Epithelial cell of esophagus (primary cell): ENCODE data around the gene PARD3.
A peak's percentile ranks its signal among the peaks of the same experiment; 100 is the strongest.

Source experiments
- DNase-seq: peaks from one replicate; pipeline ENCODE4 v3.0.0; 2010; ENCODE audit warnings: low read depth
- H3K4me3 ChIP-seq: 2 replicates; pipeline ENCODE4 v1.5.1; 2011; ENCODE audit warnings: mild to moderate bottlenecking, low read length, control low read depth
- TF ChIP-seq, protein P1 (sequence below): IDR thresholded peaks from 2 replicates; pipeline ENCODE4 v1.5.1; 2011; ENCODE audit warnings: low read depth, mild to moderate bottlenecking, low read length, control low read depth, inconsistent platforms; ENCODE audit not compliant: insufficient read depth; ENCODE audit errors: missing control alignments

Gene PARD3

DNA sequence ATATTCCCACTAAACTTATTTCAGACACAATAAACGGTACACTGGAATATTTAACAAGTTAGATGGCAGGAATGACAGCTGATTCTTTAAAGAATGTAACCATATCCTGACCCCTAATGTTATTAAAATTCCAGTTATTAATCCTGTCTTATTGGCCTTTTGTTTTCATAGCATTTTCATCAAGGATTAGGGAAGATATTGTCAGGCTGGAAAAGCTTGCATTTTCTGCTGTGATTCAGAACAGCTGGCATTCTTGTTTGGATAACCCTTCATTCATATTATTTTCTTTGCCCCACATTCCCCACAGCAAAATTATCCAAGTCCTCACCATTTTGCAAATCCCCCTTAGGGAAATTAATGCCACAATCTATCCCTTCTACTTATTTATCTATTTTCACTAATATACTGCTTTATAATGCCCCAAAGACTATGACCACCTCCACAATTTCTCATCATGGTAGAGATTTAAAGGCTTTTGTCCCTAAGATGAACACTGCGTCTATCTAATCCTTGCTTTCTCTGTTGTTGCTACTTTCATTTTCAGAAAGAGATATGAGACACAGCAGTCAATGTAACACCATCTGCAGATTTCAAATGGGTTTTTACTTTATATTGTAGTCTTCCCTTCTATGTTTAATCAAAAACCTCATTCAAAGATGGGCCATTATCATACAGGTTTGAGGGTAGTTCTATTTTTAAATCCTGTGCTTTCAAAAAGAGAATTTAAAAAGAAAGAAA lies 475.1 kb downstream of the PARD3 start:
- no peak for DNase-seq
- TF ChIP-seq, protein P1, sequence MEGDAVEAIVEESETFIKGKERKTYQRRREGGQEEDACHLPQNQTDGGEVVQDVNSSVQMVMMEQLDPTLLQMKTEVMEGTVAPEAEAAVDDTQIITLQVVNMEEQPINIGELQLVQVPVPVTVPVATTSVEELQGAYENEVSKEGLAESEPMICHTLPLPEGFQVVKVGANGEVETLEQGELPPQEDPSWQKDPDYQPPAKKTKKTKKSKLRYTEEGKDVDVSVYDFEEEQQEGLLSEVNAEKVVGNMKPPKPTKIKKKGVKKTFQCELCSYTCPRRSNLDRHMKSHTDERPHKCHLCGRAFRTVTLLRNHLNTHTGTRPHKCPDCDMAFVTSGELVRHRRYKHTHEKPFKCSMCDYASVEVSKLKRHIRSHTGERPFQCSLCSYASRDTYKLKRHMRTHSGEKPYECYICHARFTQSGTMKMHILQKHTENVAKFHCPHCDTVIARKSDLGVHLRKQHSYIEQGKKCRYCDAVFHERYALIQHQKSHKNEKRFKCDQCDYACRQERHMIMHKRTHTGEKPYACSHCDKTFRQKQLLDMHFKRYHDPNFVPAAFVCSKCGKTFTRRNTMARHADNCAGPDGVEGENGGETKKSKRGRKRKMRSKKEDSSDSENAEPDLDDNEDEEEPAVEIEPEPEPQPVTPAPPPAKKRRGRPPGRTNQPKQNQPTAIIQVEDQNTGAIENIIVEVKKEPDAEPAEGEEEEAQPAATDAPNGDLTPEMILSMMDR = no peak
- no peak overlapping the region for H3K4me3 ChIP-seq

DNA sequence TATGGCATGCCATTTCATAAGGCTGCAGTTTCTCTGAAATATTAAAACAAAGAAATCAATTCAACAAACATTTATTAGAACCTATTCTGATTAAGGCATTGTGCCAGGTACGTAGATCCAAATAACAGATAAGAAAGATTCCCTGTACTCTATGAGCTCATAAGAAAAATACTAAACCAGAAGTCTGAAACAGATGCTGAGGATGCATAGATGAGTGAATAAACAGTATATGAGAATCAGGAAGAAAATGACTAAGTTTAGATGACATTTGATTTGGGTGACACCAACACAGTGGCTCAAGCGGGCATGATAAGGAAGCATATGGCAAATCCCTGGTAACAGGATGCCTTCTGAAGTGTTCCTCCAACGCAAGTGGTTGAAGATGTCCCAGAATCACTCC lies 477.2 kb downstream of the PARD3 start:
- no peak overlapping the region for H3K4me3 ChIP-seq
- TF ChIP-seq, protein P1 = no peak
- DNase-seq = no peak

GRCh38 chr10:34335960-34336690 lies 479.0 kb downstream of the PARD3 start:
- TF ChIP-seq, protein P1 = no peak
- no peak overlapping the region for H3K4me3 ChIP-seq
- DNase-seq = no peak

DNA sequence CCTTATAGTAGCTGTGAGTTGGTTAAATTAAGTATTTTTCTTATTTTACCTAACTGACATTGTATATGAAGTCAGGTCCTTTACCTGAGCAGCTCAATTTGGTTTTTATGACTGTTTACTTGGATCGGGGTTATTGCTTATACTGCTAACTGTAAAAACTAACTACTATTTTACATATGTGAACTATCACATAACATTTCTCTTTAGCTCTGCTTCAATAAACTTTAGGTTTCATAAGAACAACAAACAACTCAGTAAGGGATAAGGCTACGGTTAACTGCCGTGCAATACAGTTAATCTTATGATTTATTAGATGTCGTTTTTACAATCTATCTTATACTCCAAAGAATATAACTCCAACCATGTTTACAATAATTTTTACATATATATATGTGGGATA lies 480.2 kb downstream of the PARD3 start:
- no peak for DNase-seq
- TF ChIP-seq, protein P1 = no peak
- no peak overlapping the region for H3K4me3 ChIP-seq

DNA sequence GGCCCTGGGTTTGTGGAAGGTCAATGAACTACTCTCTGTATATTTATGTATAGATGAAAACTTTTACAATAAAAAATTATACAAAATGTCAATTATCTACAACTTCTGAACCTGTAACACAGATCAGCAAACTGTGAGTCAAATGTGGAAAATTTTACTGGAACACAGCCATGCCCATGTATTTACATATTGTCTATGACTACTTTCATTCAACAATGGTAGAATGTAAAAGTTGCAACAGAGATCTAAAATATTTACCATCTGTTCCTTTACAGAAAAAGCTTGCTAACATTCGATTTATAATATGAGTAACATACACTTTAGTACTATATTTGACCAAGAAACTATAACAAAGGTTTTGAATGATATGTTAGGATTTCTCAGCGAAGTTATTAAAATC lies 481.6 kb downstream of the PARD3 start:
- TF ChIP-seq, protein P1 = no peak
- DNase-seq = peak; percentile 70
- H3K4me3 ChIP-seq = no peak overlapping the region

DNA sequence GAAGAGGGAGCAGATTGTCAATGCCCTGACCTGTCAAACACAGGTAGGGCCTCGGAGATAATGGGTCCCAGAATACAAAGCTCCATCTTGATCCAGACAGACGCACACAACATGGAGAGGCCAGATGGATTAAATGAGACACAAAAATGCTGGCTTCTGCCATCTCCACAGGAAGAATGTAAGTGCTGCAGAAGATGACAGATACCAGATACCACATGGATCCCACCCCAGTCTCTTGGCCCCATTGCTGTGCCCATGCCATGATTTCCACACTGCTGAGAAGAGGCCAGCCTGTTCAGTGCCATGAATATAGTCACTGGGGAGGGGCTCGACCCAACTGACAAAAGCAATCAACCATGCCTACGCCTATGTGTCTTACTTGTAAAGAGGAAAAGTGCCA lies 487.9 kb downstream of the PARD3 start:
- no peak for DNase-seq
- TF ChIP-seq, protein P1 = no peak
- no peak overlapping the region for H3K4me3 ChIP-seq

DNA sequence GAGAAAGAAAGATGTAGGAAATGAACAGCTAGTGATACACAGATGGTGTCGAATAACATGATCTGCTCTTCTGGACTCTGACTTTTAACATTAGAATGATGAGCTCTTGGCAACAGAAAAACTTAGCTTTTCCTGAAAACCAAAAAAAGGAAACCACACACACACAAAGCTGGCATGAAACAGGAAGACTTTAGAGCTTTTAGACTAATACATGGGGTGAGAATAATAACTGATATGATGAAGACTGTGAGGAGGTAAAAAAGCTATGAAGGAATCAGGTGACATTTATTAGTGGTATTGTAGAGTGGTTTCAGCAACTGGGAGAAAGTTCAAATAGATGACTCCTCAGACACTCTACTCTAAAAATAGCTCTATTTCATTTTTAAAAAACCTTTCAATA lies 491.9 kb downstream of the PARD3 start:
- DNase-seq = no peak
- TF ChIP-seq, protein P1 = no peak
- H3K4me3 ChIP-seq = no peak overlapping the region
